GM12892 (cell line): ENCODE measurements around the gene TET2.

Experiments
- DNase-seq: peaks from one replicate; pipeline ENCODE4 v3.0.0; 2011; ENCODE audit not compliant: insufficient read length
- FAIRE-seq: peaks from 2 replicates; lab custom pipeline; 2011; peaks lifted over from hg19 to GRCh38; lab: Jason Lieb, UNC
- POLR2A ChIP-seq: IDR thresholded peaks from 2 replicates; pipeline ENCODE4 v1.6.1; 2011; ENCODE audit warnings: low read depth, low read length, control low read depth
- POLR2AphosphoS5 ChIP-seq: IDR thresholded peaks from 2 replicates; pipeline ENCODE4 v1.6.1; 2011; ENCODE audit warnings: low read depth, low read length, control low read depth
- TAF1 ChIP-seq: IDR thresholded peaks from 2 replicates; pipeline ENCODE4 v1.6.1; 2011; ENCODE audit warnings: low read depth, mild to moderate bottlenecking, control low read depth, low read length, borderline replicate concordance

The TET2 gene

DNA sequence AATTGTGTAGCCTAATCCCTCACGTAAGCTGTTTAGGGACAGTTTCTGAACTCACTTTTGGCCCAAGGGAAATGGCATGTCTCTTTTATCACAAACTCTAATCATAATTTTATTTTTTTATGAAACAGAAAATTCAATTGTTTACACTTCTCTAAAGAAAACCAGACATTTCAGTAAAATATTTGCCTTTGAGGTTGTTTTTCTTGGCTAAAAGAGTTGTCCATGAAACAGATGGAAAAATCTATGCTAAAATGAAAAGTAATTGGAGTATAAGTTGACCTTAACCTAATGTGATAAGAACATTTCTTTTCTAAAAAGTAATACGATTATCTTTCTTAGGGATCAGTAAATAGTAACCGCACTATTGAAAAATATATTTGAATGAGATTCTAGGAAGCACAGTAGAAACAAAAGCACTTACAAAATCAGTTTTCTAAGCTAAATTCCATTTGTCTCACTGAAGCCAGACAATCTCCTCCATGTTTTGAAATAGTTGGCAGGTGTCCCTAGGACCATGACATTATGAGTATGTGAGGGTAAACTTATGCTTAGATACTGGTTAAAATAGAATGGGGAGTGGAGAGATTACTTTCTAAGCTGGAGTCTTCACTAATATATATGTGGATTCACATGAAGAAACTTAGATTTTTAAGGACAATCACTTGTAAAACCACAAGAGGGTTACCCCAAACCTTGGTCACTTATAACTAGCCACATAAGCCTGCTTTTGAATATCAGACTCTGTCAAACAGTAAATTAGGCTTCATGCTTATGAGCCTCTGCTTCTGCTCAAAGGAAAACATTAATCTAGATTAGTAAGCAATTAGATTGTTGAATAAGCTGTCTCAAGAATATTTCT, 20.1 kb upstream of the TET2 start:
- TF ChIP-seq POLR2AphosphoS5 (no peak), POLR2A (no peak), TAF1 (no peak)
- DNase-seq, result no peak
- no peak for FAIRE-seq

DNA sequence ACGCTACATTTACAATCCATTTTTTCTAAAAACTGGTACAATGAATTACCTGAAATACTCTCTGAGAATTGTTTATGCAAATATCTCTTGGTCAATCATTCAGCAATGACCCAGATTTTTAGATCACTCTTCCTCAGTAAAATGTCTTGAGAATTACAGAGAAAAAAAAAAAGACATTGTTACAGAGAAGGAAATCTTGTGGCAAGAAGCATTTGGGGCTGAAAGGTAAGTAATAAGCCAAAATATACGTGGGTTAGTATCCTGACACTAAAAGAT, 19.6 kb upstream of the TET2 start:
- FAIRE-seq (no peak), DNase-seq (no peak)
- no peak for TF ChIP-seq TAF1
- no peak for TF ChIP-seq POLR2A

DNA sequence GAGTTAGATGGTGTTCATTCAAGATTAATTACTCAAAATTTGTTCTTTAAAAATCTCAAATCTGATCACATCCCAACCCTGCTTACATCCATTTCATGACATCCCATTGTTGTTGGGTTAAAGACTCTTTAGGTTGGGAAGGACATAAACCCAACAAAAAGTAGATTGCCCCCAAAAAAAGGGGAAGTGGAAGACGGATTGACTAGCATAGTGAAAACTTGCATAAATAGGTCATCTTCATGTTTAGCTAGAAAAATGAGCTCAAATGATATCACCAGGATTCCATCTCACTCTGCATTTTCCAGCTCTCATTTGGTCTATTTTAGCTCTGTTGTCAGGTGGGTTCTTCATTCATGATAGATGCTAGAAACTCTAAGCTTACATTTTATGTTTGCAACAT, 18.5 kb upstream of the TET2 start:
- FAIRE-seq, result no peak
- no peak for DNase-seq
- TF ChIP-seq TAF1 (no peak), POLR2AphosphoS5 (no peak), POLR2A (no peak)

DNA sequence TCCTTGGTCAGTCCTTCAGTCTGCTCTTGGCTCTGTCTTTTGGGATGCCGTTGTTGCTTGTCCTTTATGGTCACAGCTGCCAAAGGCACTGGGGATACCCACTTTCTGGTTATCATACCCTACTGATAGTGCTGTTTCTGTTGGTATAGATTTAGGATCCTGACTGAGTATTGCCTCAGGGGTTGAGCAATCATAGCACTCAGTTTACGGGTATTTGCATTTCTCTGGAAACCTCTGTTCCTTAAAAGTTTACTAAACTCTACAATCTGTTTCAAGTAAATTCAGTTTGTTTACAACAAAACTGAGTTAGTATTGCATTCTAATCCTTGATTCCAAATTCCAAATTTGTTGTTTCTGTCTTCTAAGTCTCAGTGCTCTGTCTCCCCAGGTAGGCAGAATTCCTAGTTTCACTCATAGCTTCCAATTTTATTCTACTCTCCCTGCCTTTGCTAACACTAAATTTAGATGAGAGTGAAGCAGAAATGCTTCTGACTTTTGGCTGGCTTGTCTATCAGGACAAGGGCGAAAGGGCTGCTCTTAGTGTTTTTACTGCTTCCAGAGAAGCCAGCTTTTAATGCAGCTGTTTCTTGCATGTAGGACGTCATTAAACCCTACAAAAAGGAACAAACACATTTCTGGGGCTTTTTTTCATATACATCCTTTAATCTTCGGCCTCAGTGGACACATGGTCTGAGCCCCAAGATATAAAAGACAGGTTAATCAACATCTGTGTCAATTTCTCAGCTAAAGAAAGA, 17.2 kb upstream of the TET2 start:
- DNase-seq (no peak), FAIRE-seq (no peak)
- TF ChIP-seq TAF1 (no peak), POLR2A (no peak)

DNA sequence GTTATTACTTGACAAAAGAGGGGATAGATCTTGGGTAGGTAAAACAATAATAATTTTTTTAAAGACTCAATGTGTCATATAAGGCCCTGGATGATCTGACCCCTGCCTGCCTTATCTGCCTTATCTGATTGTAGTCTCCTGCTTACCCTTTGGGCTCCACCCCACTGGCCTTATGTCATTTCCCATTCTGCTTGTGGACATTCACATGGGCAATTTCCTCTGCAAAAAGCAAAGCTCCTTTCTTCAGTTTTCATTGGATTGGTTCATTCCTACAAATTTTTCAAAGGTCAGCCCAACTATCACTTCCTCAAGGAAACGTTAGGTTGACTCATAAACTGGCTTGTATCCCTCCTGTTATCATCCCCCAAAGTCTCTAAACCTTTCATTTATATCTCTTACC, 15.7 kb upstream of the TET2 start:
- FAIRE-seq (no peak), DNase-seq (no peak)

DNA sequence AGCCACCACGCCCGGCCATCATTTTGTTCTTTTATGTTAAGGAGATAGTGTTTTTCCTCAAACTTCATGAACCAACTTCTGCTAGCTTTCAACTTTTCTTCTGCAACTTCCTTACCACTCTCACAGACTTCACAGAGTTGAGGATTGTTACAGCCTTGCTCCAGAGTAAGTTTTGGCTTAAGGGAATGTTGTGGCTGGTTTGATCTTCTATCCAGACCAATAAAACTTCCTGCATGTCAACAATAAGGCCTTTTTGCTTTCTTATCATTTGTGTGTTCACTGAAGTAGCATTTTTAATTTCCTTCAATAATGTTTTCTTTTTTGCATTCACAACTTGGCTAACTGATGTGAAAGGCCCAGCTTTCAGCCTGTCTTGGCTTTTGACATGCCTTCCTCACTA, 12.7 kb upstream of the TET2 start:
- TF ChIP-seq POLR2A, result no peak
- no peak for DNase-seq
- no peak for FAIRE-seq

More for the DNA sequence above, 15.7 kb upstream of the TET2 start:
- TF ChIP-seq POLR2A (no peak), POLR2AphosphoS5 (no peak), TAF1 (no peak)

DNA sequence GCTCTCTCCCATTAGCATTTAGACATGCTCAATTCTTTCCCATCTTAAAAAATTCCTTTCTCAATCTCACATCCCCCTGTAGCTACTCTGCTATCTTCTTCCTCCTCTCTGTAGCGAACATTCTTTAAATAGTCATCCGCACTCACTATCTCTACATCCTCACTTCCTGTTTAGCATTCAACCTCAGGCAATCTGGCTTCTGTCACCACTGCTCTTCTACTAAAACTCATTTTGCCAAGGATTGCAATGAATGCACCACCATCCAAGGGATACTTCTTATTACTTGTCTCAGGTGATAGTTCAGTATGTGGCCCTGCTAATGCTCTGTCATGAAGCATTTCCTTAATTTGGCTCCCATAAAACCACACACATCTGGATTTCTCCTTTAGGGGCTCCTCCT, 10.9 kb upstream of the TET2 start:
- FAIRE-seq (no peak), DNase-seq (no peak)
- no peak for TF ChIP-seq TAF1
- TF ChIP-seq POLR2A, result no peak

DNA sequence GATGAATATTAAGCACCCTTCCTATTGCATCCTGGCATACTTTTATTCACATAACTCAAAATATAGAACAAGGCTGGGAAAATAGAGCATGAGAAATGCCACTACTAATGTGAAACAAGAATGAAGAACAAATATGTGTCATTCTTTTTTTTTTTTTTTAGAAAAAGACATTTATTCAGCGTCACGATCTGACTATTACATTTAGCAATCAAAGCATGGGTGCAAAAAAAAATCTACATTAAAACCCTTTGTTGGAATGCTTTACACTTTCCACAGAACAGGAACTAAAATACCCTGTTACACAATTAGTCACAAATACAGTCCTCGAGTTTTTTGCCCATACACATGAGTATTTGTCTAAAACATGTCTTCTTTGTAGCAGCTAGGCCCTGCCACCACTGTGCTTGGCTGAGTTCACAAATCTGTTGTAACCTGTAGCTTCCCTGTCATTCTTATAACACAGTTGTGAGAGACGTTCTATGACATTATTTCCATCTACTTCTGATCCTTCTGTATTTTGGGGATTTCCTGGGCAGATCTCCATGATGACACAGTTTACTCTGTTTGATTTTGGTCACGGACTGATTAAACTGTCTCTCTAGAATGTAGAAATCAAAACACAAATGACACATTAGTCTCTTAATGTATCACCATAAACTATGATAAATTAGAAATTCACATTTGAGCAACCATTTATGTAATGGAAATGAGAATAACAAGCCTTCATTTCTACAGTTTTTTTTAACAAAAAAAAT, 9.4 kb upstream of the TET2 start:
- TF ChIP-seq POLR2AphosphoS5 (no peak), POLR2A (no peak), TAF1 (no peak)
- FAIRE-seq (no peak), DNase-seq (no peak)

DNA sequence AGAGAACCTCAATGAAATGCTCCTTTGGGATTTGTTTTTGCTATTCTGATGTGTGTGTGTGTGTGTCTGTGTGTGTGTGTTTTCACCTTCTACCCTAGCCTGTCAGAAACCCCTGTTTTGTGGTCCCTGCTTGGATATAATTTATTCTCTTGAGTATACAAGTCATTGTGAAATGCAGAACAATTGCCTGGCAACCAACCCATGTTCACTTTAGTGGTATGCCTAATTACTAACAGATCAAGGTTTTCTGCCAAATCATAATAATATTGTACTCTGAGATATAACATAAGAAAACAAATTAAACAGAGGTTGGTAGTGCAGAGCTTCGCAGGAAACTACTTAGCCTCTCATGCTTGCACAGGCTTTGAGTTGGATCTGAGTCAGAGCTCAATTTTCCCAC, 7.0 kb upstream of the TET2 start:
- DNase-seq, result no peak
- FAIRE-seq, result no peak
- TF ChIP-seq TAF1, result no peak
- TF ChIP-seq POLR2AphosphoS5, result no peak
- TF ChIP-seq POLR2A, result no peak

DNA sequence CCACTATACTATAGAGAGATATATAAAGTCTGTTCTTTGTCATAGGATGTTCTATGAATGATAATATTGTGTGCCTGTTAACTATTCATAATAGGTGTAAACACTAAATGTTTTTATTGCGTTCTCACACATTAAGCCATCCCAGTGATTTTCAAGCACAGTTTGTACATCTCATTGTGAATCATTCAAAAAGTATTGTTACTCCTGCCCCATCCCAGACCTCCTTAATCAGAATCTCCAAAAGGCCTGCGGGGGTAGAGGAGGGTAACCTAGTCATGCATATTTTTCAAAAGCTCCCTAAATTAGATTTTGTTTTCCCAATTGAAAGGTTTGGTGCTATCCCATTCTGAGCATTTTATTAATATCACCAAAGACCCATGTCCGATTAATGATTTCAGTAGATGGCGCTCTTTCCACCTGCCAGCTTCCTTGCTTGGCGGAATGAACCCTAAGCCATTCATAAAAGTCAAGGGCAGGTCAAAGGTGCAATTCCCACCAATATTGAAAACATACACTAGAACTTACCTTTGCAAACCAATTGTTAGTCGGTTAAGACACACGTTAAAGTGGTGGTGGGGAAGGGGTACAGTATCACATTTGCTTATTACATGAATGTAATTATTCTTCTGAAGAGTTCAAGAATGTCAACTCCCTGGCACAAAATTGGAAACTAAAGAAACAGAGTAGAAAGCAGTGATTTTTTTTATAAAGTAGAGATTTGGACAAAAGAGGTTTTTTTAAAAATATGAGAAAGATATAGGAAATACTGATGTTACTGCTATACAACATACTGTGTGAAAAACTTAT, 5.8 kb upstream of the TET2 start:
- TF ChIP-seq TAF1 (no peak), POLR2A (no peak), POLR2AphosphoS5 (no peak)
- FAIRE-seq (peak; percentile 68), DNase-seq (no peak)

DNA sequence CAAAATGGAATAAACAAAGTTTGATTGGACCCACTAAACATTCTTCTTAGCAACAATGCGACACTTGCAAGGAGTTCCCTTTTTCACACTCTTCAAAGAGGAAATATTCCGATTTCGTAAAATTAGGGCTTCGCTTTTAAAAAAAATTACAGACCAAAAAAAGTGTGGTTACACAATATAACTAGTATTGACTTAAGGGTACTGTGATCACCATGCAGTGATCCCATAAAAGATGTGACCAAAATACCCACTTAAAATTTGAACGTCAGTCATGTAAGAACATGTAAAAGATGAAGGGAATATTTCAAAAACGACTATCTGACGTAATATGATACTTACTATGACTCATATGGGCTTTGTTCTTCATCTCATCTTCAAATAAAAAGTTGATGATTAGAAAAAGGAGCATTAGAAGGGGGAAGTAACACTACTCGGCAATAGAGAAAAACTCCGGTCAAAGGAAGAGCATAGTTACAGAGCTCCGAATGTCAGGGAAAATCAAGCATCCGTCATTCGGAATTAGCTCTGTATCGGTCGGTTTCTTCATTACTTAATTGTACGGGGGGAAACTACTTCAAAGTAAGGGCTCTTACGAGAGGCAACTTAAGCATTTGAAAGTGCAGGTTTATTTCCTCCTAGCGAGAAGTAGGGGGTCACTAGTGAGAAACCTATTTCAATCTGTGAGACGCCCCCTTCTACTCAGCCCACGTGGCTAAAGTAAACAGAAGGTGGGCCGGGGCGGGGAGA, 1.3 kb upstream of the TET2 start:
- DNase-seq (no peak), FAIRE-seq (peak; percentile 53)
- no peak for TF ChIP-seq TAF1
- no peak for TF ChIP-seq POLR2AphosphoS5
- TF ChIP-seq POLR2A, result no peak
